RWPE2 (cell line): ENCODE measurements around the gene SNX9.

Experiments
- ATAC-seq: fragments of 200-7000 bp; cut with Tn5 transposase; 3 replicates; pipeline ENCODE4 v1.9.1; 2021; ENCODE audit warnings: low read depth
- DNase-seq: peaks from one replicate; pipeline ENCODE4 v3.0.0-alpha.2; 2020; ENCODE audit warnings: low spot score
- H3K27ac ChIP-seq: fragments of 450-650 bp; 2 replicates; pipeline ENCODE4 v1.5.1; 2017; ENCODE audit warnings: mild to moderate bottlenecking; ENCODE audit not compliant: poor library complexity, severe bottlenecking
- H3K27me3 ChIP-seq: fragments of 250-450 bp; sonication (Bioruptor Pico); 2 replicates; pipeline ENCODE4 v1.5.1; 2021; ENCODE audit warnings: mild to moderate bottlenecking, moderate library complexity; ENCODE audit not compliant: insufficient read depth, poor library complexity, severe bottlenecking
- H3K36me3 ChIP-seq: fragments of 250-450 bp; sonication (Bioruptor Pico); 2 replicates; pipeline ENCODE4 v1.5.1; 2020; ENCODE audit warnings: low read depth, mild to moderate bottlenecking, moderate library complexity
- H3K4me1 ChIP-seq: fragments of 250-450 bp; sonication (Bioruptor Pico); 2 replicates; pipeline ENCODE4 v1.5.1; 2021; ENCODE audit warnings: mild to moderate bottlenecking, moderate library complexity; ENCODE audit not compliant: insufficient read depth, poor library complexity, severe bottlenecking
- H3K4me3 ChIP-seq: fragments of 250-450 bp; sonication (Bioruptor Pico); 2 replicates; pipeline ENCODE4 v1.5.1; 2021; ENCODE audit warnings: mild to moderate bottlenecking, moderate library complexity; ENCODE audit not compliant: severe bottlenecking
- H3K9me3 ChIP-seq: fragments of 250-450 bp; sonication (Bioruptor Pico); 2 replicates; pipeline ENCODE4 v1.5.1; 2021; ENCODE audit warnings: mild to moderate bottlenecking, moderate library complexity; ENCODE audit not compliant: severe bottlenecking
- CTCF ChIP-seq: fragments of 450-650 bp; IDR thresholded peaks from one replicate; pipeline ENCODE4 v1.5.1; 2017; ENCODE audit warnings: mild to moderate bottlenecking, moderate library complexity; ENCODE audit not compliant: poor library complexity, severe bottlenecking

SNX9 gene

DNA sequence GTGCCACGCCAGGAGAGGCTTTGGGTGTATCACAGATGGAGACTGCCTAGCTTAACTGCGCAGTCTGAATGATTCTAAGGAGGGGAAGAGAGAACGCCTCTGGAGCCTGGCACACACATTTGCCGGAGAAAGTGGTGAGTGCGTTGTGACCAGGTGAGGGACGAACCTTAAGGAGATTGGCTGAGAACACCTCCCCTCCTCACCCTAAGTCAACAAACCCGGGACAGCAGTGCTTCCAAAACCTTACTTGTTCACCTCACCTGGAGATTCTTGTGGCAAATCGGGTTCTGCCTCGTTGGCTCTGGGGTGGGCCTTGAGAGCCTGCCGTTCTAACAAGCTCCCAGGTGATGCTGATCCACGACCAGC is 168.0 kb downstream of the SNX9 start:
- no peak for TF ChIP-seq CTCF
- H3K27ac ChIP-seq = no peak overlapping the region
- H3K4me3 ChIP-seq = no peak overlapping the region
- peaks cover 8% of the 10 kb centered on the region for H3K4me1 ChIP-seq
- no peak for ATAC-seq
- no peak for DNase-seq
- H3K27me3 ChIP-seq = no peaks in the 10 kb centered on the region
- no peaks in the 10 kb centered on the region for H3K36me3 ChIP-seq
- no peaks in the 10 kb centered on the region for H3K9me3 ChIP-seq

DNA sequence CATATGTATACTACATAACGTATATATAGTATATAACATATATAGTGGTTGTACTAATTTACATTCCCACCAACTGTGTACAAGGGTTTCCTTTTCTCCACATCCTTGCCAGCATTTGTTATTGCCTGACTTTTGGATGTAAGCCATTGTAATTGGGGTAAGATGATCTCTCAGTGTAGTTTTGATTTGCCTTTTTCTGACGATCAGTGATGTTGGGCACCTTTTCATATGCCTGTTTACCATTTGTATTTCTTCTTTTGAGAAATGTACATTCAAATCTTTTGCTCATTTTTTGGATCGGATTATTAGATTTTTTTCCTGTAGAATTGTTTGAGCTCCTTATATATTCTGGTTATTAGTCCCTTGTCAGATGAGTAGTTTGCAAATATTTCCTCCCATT is 170.0 kb downstream of the SNX9 start:
- ATAC-seq = no peak
- DNase-seq = no peak
- Histone ChIP-seq H3K27me3 (no peaks in the 10 kb centered on the region), H3K36me3 (no peaks in the 10 kb centered on the region), H3K4me3 (no peak overlapping the region), H3K4me1 (peaks cover 8% of the 10 kb centered on the region), H3K27ac (no peak overlapping the region), H3K9me3 (no peaks in the 10 kb centered on the region)
- no peak for TF ChIP-seq CTCF

DNA sequence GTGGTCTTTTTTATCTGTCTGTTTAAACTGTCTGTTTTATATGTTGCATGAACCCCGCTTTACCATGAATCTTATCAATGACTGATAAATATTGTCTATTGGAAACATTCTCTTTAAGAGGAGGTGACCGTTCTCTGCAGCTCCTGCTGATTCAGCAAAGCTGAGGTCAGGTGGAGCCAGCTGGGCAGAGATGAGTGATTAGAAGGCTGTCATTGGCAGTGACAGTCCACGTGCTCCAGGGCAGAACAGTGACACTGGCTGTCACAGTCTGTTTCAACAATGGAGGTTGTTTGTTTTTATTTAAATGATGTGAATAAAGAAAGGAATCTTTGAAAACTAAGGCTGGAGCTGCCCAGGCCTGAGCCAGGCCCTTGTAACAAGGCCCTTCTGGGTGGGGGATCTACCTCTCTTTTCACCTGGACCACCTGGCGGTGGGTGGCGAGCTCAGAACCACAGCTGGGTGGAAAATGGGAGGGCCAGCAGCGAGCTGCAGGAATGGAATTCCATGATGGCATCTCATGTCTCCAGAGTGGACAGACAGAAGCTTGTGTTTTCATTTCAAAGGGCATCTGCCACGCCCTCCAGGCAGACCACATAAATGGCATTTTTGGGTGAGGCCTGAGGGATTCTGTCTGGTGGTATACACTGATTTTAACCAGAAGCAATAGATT is 171.2 kb downstream of the SNX9 start:
- ATAC-seq = no peak
- TF ChIP-seq CTCF = no peak
- Histone ChIP-seq H3K4me1 (peaks cover 6% of the 10 kb centered on the region), H3K4me3 (no peak overlapping the region), H3K36me3 (no peaks in the 10 kb centered on the region), H3K27ac (no peak overlapping the region), H3K27me3 (no peaks in the 10 kb centered on the region), H3K9me3 (no peaks in the 10 kb centered on the region)
- no peak for DNase-seq
